ENCODE data around the gene BRSK1.

The BRSK1 gene

DNA sequence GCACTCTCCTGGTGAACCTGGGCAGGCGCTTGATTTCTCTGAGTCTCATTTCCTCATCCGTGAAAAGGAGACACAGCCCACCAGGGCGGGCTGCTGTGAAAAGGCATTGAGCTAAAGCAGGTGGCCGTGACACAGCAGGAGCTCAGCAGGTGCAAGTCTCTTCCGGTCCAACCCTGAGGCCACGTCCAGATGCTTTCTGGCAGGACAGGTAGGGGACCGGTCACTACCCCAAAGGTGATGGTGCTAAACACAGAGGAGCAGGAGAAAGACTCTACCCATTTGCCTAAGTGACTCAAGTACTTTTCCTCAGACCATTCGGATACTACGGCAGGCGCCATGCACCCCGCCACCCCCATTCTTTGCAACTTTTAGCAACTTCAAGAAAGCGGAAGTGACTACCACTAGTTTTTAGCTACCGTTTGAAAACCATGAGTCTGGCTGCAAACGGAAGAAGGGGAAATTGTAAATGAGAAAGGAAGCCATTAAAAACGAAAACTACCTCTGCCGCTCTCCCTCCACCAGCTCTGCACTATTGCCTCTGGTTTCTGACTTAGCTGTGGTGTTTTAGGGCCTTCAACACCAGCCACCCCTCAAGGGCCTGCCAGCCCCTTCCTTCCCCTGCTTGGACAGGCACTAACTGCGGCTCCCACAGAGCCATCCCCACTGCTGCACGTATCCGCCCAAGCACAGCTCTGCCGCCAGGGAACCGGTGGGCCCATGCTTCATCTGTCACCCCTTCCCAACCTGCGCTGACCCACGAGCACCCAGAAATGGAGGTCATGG, 29.8 kb upstream of the BRSK1 start:
- DNase-seq (ENCODE audit: extremely low read depth in 1 of 2, low read depth in 1 of 2) = peak in 1 of 2 donors; percentile 50

DNA sequence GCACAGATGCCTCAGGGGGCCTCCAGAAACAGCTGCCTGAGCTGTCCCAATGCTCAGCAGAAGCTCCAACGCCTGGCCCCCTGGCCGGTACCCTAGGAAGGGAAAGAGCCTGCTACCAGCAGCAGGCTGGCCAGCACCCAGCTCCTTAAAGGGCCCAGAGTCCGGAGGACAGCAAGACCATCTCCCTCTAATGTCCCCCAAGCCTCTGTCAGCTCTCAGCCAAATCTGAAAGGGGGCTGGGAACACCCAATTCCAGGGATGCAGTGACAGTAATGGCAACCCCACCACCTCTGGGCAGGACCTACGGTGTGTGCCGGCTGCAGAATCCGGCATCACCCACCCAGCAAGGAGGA, 29.2 kb upstream of the BRSK1 start:
- no peak for DNase-seq (ENCODE audit: extremely low read depth in 1 of 2, low read depth in 1 of 2)

GRCh38 chr19:55255618-55256423, 28.0 kb upstream of the BRSK1 start:
- peak in 1 of 2 donors; percentile 67 for DNase-seq (ENCODE audit: extremely low read depth in 1 of 2, low read depth in 1 of 2)

DNA sequence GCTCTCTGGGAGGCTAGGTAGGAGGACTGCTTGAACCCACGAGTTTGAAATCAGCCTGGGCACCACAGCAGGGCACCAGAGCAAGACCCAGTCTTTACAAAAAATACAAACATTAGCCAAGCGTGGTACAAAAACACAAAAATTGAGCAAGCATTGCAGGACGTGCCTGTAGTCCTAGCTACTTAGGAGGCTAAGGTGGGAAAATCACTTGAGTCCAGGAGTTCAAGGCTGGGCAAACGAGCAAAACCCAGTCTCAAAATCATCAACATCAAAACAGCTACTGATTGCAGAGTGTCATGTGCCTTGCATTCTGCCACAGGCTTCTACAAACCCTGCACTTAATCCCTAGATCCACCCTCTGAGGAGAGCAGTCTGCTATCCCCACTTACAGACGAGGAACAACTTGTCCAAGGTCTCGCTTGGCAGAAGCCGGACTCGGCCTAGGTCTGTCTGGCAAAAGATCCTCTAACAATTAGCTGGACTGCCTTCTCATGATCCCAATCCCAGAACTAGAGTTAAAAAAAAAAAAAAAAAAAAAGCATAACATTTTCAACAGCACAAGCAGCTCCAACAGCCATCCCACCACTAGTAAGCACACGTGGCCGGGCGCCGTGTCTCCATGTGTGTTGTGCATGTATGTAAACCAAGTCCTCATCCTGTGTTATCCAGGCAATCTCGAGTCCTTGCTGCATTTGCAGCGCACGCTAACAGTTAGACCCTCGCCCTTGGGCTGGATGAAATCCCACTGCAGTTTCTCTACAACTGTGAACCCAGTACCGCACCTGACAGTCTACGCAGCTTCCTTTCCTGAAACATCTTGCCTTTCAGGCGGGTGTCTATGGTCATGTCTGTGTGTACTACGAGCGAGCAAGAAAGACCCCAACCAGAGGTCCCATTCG, 27.0 kb upstream of the BRSK1 start:
- no peak for DNase-seq (ENCODE audit: extremely low read depth in 1 of 2, low read depth in 1 of 2)

DNA sequence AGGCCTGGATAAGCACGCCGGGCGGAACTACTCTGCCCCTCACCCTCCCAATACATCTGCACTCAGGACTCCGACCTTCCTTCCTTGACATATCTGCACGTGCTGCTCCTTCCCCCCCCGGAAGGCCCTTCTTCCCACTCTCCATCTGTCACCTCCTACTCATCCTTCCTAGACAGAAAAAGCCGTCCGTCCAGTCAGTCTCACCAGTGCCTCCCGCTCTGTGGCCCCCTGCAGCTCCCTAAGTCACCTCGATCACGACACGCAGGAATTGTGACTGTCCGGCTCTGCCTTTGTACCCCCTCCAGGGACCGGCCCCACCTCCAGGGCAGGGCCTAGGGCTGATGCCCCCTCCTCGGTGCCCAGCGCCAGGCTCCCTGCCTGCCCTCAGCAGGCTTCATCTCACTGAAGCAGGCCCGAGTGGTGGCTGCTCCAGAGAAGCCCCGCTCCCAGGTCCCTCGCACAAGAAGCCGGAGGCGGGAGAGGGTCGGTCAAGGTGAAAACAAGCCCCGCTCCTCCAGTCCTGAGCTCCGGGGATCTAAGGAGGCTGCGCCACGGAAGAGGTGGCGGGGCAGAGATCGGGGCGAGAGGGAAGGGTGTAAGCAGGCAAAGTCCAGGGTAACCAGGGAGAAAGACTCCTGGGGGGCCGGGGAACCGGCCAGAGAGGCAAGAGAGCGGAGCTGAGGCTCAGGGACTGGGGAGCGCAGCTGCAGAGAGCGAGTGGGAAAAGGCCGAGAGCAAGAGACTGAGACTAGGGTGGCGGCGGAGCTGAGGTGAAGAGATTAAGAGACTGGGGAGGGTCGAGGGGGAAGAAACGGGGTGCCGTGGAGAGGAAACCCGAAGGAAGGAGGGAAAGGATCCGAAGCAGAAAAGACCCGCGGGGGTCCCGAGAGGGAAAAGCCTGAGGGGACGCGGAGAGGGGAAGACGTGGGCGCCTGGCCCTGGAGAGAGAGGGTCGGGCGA, 26.1 kb upstream of the BRSK1 start:
- DNase-seq (ENCODE audit: extremely low read depth in 1 of 2, low read depth in 1 of 2) = no peak

GRCh38 chr19:55258476-55258827, 25.3 kb upstream of the BRSK1 start:
- no peak for DNase-seq (ENCODE audit: extremely low read depth in 1 of 2, low read depth in 1 of 2)

DNA sequence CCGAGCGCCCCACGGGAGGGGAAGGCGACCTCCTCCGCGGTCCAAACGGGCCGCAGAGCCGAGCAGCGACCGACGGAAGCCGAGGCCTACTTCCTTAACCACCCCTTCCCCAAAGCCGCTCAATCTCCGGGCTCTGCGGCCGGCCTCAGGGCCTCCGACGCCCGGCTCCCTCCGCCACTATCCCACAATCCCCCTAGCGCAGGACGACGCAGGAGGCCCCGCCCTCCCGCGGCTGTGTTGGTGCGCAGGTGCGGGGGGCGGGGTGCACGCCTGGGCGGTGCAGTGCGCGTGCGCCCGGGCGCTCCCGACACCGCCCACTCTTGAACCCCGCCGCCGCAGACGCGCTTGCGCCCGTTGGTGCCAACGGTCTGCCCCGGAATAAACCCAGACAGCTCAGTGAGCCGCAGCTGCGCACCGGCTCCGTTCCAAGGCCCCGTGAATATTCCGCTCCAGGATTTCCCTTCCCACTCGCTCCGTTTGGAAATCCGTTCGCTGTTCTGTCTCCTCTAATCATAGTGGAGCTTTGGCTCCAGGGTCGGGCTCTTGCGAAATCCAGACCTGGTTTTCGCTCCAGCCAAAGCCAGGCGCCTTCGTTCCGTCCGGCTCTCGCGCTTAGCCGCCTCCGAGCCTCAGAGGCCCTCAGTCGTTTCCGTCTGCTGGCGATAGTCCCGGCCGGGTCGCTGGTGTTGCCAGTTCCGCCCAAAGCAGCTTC, 24.8 kb upstream of the BRSK1 start, which contains the start of gene PPP6R1:
PPP6R1 (minus strand) TSS at position 190 of the 712 bp plus-strand sequence. CDS start 11,914 bp downstream, outside the sequence.
- peak; percentile 88 to 94 for DNase-seq (ENCODE audit: extremely low read depth in 1 of 2, low read depth in 1 of 2)

GRCh38 chr19:55259540-55260210, 24.1 kb upstream of the BRSK1 start:
- no peak for DNase-seq (ENCODE audit: extremely low read depth in 1 of 2, low read depth in 1 of 2)

GRCh38 chr19:55261671-55262126, 22.1 kb upstream of the BRSK1 start:
- DNase-seq (ENCODE audit: extremely low read depth in 1 of 2, low read depth in 1 of 2) = no peak

- no peak for DNase-seq (ENCODE audit: extremely low read depth in 1 of 2, low read depth in 1 of 2)
Observed at GRCh38 chr19:55262359-55262758, 21.4 kb upstream of the BRSK1 start.

DNA sequence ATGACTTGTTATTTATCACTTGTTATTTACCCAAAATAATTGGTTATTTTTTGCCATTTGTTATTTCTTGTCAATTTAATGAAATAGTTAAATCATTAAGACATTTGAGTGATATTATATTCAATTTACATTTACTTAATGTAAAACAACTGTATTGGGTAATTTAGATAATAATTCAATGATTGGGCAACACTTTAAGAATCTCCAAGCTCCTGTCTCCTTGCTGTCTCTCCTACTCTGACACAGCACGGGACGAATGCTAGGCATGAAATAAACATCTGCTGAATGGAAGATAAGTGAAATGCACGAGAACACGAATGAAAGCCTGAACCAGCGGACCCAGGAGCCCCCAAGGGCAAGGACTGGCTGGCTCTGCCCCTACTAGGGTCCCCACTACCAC, 19.3 kb upstream of the BRSK1 start:
- DNase-seq (ENCODE audit: extremely low read depth in 1 of 2, low read depth in 1 of 2) = no peak

DNA sequence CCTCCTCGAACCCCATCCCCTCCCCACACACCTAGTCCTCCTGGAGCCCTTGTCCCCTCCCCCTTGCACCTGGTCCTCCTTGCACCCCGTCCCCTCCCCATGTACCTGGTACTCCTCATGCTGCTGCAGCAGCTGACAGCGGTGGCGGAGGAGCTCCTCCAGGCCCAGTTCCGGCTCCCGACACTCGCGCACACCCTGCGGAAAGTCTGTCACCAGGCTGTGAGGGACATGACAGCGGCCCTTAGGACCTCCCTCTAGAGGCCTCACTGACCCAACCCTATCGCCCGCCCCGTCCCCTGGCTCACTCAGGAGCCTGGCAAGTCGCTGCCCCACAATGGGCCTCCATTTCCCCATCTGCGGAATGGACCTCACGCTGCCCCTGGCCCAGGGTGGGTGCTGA, 18.6 kb upstream of the BRSK1 start:
- DNase-seq (ENCODE audit: extremely low read depth in 1 of 2, low read depth in 1 of 2) = no peak

DNA sequence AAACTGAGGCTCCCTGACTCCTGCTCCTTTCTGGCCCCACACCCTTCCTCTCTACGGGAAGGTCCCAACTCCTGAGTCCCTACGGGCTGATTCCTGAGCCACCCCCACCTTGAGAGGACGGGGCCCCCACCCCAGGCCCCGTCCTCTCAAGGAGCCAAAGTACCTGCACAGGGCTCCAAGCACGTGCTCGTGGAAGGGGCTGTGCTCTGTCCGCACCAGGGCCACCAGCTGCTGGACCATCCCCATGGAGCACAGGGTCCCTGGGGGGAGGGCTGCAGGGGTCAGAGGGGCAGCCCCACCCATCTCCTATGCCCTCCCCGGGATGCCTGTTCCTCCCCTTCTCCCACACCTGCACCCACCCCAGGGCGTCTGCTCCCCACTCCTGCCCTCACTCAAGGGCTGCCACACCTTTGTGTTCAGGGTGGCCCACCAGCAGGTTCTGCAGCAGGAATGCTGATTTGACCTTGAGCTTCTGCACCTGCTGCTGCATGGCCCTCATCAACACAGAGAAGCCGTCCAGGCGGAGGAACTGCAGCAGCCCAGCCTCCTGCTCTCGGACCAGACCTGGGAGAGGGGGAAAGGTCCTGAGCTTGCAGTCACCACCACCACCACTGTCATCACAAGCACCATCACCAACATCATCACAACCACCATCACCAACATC, 17.9 kb upstream of the BRSK1 start:
- DNase-seq (ENCODE audit: extremely low read depth in 1 of 2, low read depth in 1 of 2) = no peak

DNA sequence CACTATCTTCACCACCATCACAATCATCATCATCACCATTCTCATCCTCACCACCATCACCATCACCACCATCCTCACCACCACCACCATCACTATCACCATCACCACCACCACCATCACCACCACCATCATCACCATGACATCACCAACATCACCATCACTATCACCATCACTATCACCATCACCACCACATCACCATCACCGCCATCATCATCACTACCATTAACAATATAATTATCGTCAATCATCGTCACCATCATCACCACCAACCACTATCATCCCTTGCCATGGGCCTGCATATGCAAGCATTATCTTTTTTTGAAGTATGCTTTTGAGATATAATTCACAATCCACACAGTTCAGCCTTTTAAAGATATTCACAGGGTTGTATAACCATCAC, 17.4 kb upstream of the BRSK1 start:
- no peak for DNase-seq (ENCODE audit: extremely low read depth in 1 of 2, low read depth in 1 of 2)

- no peak for DNase-seq (ENCODE audit: extremely low read depth in 1 of 2, low read depth in 1 of 2)
Observed at GRCh38 chr19:55266840-55267239, 17.0 kb upstream of the BRSK1 start.

DNA sequence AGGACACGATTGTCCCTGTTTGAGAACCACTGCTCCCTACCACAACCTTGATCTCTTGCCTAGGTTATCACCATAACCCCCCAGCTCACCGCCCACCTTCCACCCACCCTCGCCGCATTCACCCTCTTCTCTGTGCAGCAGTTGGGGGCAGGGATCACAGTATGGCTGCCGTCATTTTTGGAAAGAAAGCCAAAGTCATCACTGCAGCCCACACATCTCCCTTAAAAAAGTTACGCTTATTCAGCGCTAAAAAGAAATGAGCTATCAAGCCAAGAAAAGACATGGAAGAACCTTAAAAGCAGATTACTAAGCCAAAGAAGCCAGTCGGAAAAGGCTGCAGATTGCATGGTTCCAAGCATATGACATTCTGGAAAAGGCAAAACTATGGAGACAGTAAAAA, 14.5 kb upstream of the BRSK1 start:
- no peak for DNase-seq (ENCODE audit: extremely low read depth in 1 of 2, low read depth in 1 of 2)

DNA sequence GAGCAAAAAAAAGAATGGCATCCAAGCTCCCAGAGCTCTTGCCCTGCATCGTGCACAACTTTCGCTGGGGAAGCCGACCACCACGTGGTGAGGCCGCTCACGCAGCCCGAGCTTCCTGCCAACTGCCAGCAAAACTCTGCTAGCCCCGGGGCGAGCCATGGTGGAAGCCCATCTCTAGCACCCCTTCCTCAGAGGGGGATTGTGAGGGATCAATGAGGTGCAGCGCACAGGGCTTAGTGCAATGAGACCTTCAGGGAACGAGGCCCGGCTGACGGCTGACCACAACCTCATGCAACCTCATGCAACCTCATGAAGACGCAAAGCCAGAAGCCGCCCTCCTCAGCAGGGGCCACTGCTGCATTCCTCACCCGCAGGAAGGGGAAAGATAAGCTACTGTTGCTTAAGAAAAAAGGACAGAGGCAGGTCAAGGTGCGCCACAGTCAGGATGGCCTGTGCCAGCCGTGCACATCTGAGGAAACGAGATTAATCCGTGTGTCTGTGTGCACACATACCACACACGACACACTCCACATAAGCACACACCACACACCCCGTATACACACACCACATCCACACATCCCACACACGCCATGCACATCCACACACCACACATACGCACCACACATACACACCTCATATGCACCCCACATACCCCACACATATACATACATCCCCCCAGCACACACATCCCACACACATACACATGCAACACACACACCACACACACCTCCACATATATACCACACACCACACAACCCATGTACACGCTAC, 13.4 kb upstream of the BRSK1 start:
- no peak for DNase-seq (ENCODE audit: extremely low read depth in 1 of 2, low read depth in 1 of 2)

DNA sequence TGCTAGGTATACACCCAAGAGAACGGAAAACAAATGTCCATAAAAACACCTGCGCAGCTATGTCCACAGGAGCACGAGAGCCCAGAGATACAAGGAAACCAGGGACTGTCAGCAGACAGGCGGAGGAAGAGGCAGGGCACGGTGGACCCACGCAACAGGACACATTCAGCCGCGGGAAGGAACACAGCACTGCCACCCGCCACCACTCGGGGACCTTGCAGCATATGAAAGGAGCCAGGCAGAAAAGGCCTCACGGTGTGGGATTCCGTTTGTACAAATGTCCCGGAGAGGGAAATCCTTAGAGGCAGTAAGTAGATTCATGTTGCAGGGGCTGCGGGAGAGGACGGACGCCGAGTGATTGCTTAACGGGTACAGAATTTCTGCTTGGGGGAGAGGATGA, 11.7 kb upstream of the BRSK1 start:
- no peak for DNase-seq (ENCODE audit: extremely low read depth in 1 of 2, low read depth in 1 of 2)
